ENCODE data around the gene OAF.

- no peak for TF ChIP-seq CREB1 (IDR thresholded peaks at IDR 0.05; ENCODE audit: low read depth)
- TF ChIP-seq CEBPB (IDR thresholded peaks at IDR 0.05), result no peak
- no peak for TF ChIP-seq REST (IDR thresholded peaks at IDR 0.05; ENCODE audit: low read depth)
- no peak for TF ChIP-seq NFIC (IDR thresholded peaks at IDR 0.05)
- TF ChIP-seq EGR1 (IDR thresholded peaks at IDR 0.05), result no peak
- TF ChIP-seq YY1 (IDR thresholded peaks at IDR 0.05; ENCODE audit: low read depth), result no peak
- no peak for TF ChIP-seq TCF12 (IDR thresholded peaks at IDR 0.05; ENCODE audit: low read depth)
- no peak for TF ChIP-seq FOXM1 (IDR thresholded peaks at IDR 0.05; ENCODE audit: borderline replicate concordance, low read depth)
- TF ChIP-seq EP300 (IDR thresholded peaks at IDR 0.05; ENCODE audit: borderline replicate concordance), result no peak
- no peak for TF ChIP-seq MAX (IDR thresholded peaks at IDR 0.05)
- no peak for TF ChIP-seq RAD21 (IDR thresholded peaks at IDR 0.05; ENCODE audit: low read depth)
Observed at GRCh38 chr11:120179057-120179672, 31.7 kb upstream of the OAF start.
